GM13977 (cell line): ENCODE data around the gene MACROD2.

ENCODE experiments used
- DNase-seq: peaks from one replicate; pipeline ENCODE4 v3.0.0; 2012; ENCODE audit warnings: low spot score
- CTCF ChIP-seq: IDR thresholded peaks from 2 replicates; pipeline ENCODE4 v1.5.1; 2012; ENCODE audit warnings: mild to moderate bottlenecking, control low read depth; ENCODE audit not compliant: insufficient read depth; ENCODE audit errors: extremely low read depth, missing control alignments
- in situ Hi-C: fragments of 300-500 bp; cut with MboI; formaldehyde crosslinking; loops from one replicate; pipeline ENCODE4 v1.12.0; 2022; ENCODE audit warnings: low sequenced_read_pairs, low pct_unique_long_range_greater_than_20kb, mixed read lengths, inconsistent platforms; ENCODE audit not compliant: unreplicated experiment

Gene MACROD2

DNA sequence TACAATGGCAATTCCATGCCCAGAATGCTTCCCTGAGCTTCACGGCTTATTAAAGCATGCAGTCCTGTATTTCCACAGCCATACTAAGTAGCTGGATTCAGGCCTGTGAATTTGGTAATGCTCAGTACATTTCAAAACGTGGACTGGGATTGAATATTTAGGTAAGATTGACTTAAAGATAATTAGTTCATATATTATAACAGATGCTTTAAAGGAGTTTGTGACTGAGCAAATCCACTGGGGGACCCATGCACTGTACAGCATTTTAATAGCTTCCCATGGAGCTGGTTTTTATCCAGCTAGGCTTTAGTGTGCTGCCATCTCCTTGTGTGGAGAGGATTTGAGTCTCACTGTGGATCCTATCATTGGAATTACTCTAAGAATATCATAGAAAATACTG is 763.0 kb downstream of the MACROD2 start:
- TF ChIP-seq CTCF, result no peak
- in situ Hi-C loops, result no loop called here

GRCh38 chr20:14759979-14760378 is 764.7 kb downstream of the MACROD2 start:
- no peak for DNase-seq
- TF ChIP-seq CTCF, result no peak
- in situ Hi-C loops, result no loop called here

More for the DNA sequence above, 763.0 kb downstream of the MACROD2 start:
- DNase-seq, result no peak

- no peak for DNase-seq
- TF ChIP-seq CTCF, result no peak
- in situ Hi-C loops, result no loop called here
These were observed 766.6 kb downstream of the MACROD2 start for GRCh38 chr20:14761903-14762302.

GRCh38 chr20:14764511-14765369 is 769.4 kb downstream of the MACROD2 start:
- DNase-seq, result no peak
- in situ Hi-C loops, result no loop called here
- TF ChIP-seq CTCF, result no peak

GRCh38 chr20:14765370-14765701 is 770.0 kb downstream of the MACROD2 start:
- TF ChIP-seq CTCF, result no peak
- in situ Hi-C loops, result no loop called here
- no peak for DNase-seq

DNA sequence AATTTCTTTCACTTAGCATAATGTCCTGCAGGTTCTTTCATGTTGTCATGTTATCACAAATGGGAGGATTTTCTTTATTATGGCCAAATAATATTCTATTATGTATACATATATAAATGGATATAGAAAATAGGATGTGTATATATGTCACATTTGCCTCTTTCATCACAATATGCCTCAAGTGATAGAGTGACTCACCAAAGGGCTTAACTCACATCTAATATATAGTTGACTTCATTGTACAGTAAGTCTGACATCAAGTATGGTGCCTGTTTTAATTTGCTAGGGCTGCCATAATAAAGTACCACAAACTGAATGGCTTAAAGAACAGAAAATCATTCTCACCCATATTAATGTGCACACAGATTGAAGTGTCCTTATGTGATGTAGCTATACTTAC is 778.2 kb downstream of the MACROD2 start:
- in situ Hi-C loops, result no loop called here
- no peak for TF ChIP-seq CTCF
- no peak for DNase-seq
